Gastrocnemius medialis (tissue), 4 donors: ENCODE measurements around the gene SULT4A1. TPM values are rescaled to one million over a fixed set of nuclear protein-coding genes. Genes with fewer than 3 reads are reported as not detected.

Experiments used
- ATAC-seq, 2 donors: fragments of 150-250 bp; one replicate each; pipeline ENCODE4 v1.9.1; 2016
- DNase-seq, 2 donors: peaks; one replicate each; pipeline ENCODE4 v3.0.0-alpha.2; 2019
- H3K27ac ChIP-seq, 4 donors: fragments of 200-600 bp; sonication (generic); 1 replicate in 1 of 4; 2 replicates in 3 of 4; pipeline ENCODE4 v1.5.1; 2016 to 2018; ENCODE audit warnings: mild to moderate bottlenecking in 2 of 4, moderate library complexity in 1 of 4
- H3K27me3 ChIP-seq, 3 donors: fragments of 200-600 bp; sonication (generic) in 2 of 3; 1 replicate in 1 of 3; 2 replicates in 2 of 3; pipeline versions ENCODE4 v1.5.1 to v1.6.0; 2016 to 2019; ENCODE audit warnings: mild to moderate bottlenecking in 1 of 3, moderate library complexity in 1 of 3
- H3K36me3 ChIP-seq, 2 donors: fragments of 200-600 bp; sonication (generic) in 1 of 2; one replicate each; pipeline ENCODE4 v1.5.1; 2017 to 2018
- H3K4me1 ChIP-seq, 2 donors: fragments of 200-600 bp; sonication (generic) in 1 of 2; one replicate each; pipeline ENCODE4 v1.5.1; 2016 to 2017; ENCODE audit warnings: mild to moderate bottlenecking in 2 of 2
- H3K4me3 ChIP-seq, 4 donors: fragments of 200-600 bp; sonication (generic) in 3 of 4; 1 replicate in 1 of 4; 2 replicates in 3 of 4; pipeline ENCODE4 v1.5.1; 2016 to 2019; ENCODE audit warnings: mild to moderate bottlenecking in 2 of 4
- H3K9me3 ChIP-seq, 3 donors: fragments of 200-600 bp; sonication (generic) in 2 of 3; 1 replicate in 1 of 3; 2 replicates in 2 of 3; pipeline ENCODE4 v1.5.1; 2016 to 2019
- CTCF ChIP-seq, 5 experiments: fragments of 450-650 bp in 3 of 5; fragments of 200-600 bp in 2 of 5; sonication (generic) in 2 of 5; IDR thresholded peaks in 4 of 5; conservative IDR thresholded peaks in 1 of 5; 1 replicate in 4 of 5; 2 replicates in 1 of 5; pipeline ENCODE4 v1.5.1; 2016 to 2019; ENCODE audit warnings: antibody characterized with exemption in 5 of 5, mild to moderate bottlenecking in 3 of 5, moderate library complexity in 3 of 5
- POLR2A ChIP-seq, 2 donors: fragments of 450-650 bp; IDR thresholded peaks; one replicate each; pipeline ENCODE4 v1.6.1; 2017; ENCODE audit warnings: antibody characterized with exemption in 2 of 2, mild to moderate bottlenecking in 2 of 2, moderate library complexity in 2 of 2
- in situ Hi-C, 4 donors: fragments of 200-750 bp; cut with MboI; loops; one replicate each; pipeline versions ENCODE4 v1.15.0 to v1.8.0; 2017; ENCODE audit warnings: low sequenced_read_pairs in 4 of 4
- intact Hi-C: fragments of 100-400 bp; cut with DNase I; formaldehyde crosslinking; loops from one replicate; pipeline ENCODE4 v1.15.1; 2023; ENCODE audit warnings: low total_unique reads
- total RNA-seq, 4 donors: library from RNA; depleted of rRNA; stranded (reverse); fragments of >200 nt; gene quantifications; one replicate each; pipeline versions ENCODE4 v1.1.0 to v1.2.3, GENCODE V29; 2016

SULT4A1 gene
- total RNA-seq, 4 donors from 2014 or later, result not detected

GRCh38 chr22:43795320-43795719 is 67.0 kb downstream of the SULT4A1 start:
- Histone ChIP-seq H3K27ac (no peak overlapping the region), H3K27me3 (no peaks in the 10 kb centered on the region), H3K36me3 (no peaks in the 10 kb centered on the region), H3K4me3 (no peak overlapping the region), H3K9me3 (no peaks in the 10 kb centered on the region), H3K4me1 (no peaks in the 10 kb centered on the region)
- in situ Hi-C loops (no loop called here), intact Hi-C loops (no loop called here)
- ATAC-seq (no peak), DNase-seq (no peak)
- TF ChIP-seq CTCF (IDR thresholded peaks at IDR 0.05 in 4 of 5, conservative IDR thresholded peaks at IDR 0.05 in 1 of 5) (no peak), POLR2A (IDR thresholded peaks at IDR 0.05) (no peak)

- H3K27me3 ChIP-seq, result no peaks in the 10 kb centered on the region
- H3K9me3 ChIP-seq, result no peaks in the 10 kb centered on the region
- H3K4me3 ChIP-seq, result no peak overlapping the region
- H3K36me3 ChIP-seq, result no peaks in the 10 kb centered on the region
- ATAC-seq (no peak), DNase-seq (no peak)
- intact Hi-C loops, result no loop called here
- in situ Hi-C loops, result no loop called here
- no peaks in the 10 kb centered on the region for H3K4me1 ChIP-seq
- H3K27ac ChIP-seq, result no peak overlapping the region
- TF ChIP-seq POLR2A (IDR thresholded peaks at IDR 0.05), result no peak
- no peak for TF ChIP-seq CTCF (IDR thresholded peaks at IDR 0.05 in 4 of 5, conservative IDR thresholded peaks at IDR 0.05 in 1 of 5)
Measured at GRCh38 chr22:43792905-43793304, 69.4 kb downstream of the SULT4A1 start.

GRCh38 chr22:43789452-43789851 is 72.9 kb downstream of the SULT4A1 start:
- Histone ChIP-seq H3K27me3 (no peaks in the 10 kb centered on the region), H3K4me1 (no peaks in the 10 kb centered on the region), H3K36me3 (no peaks in the 10 kb centered on the region), H3K9me3 (no peaks in the 10 kb centered on the region), H3K4me3 (no peak overlapping the region), H3K27ac (no peak overlapping the region)
- ATAC-seq, result no peak
- DNase-seq, result no peak
- no peak for TF ChIP-seq CTCF (IDR thresholded peaks at IDR 0.05 in 4 of 5, conservative IDR thresholded peaks at IDR 0.05 in 1 of 5)
- no peak for TF ChIP-seq POLR2A (IDR thresholded peaks at IDR 0.05)
- in situ Hi-C loops, result no loop called here
- intact Hi-C loops, result no loop called here

GRCh38 chr22:43783777-43784176 is 78.5 kb downstream of the SULT4A1 start:
- ATAC-seq (no peak), DNase-seq (no peak)
- H3K9me3 ChIP-seq, result no peaks in the 10 kb centered on the region
- intact Hi-C loops, result no loop called here
- in situ Hi-C loops, result no loop called here
- H3K4me1 ChIP-seq, result no peaks in the 10 kb centered on the region
- no peak overlapping the region for H3K27ac ChIP-seq
- H3K4me3 ChIP-seq, result no peak overlapping the region
- no peaks in the 10 kb centered on the region for H3K27me3 ChIP-seq
- TF ChIP-seq CTCF (IDR thresholded peaks at IDR 0.05 in 4 of 5, conservative IDR thresholded peaks at IDR 0.05 in 1 of 5) (no peak), POLR2A (IDR thresholded peaks at IDR 0.05) (no peak)
- H3K36me3 ChIP-seq, result no peaks in the 10 kb centered on the region

GRCh38 chr22:43782448-43782847 is 79.9 kb downstream of the SULT4A1 start:
- H3K4me3 ChIP-seq, result no peak overlapping the region
- no peaks in the 10 kb centered on the region for H3K36me3 ChIP-seq
- no peaks in the 10 kb centered on the region for H3K9me3 ChIP-seq
- TF ChIP-seq CTCF (IDR thresholded peaks at IDR 0.05 in 4 of 5, conservative IDR thresholded peaks at IDR 0.05 in 1 of 5), result no peak
- no peak for TF ChIP-seq POLR2A (IDR thresholded peaks at IDR 0.05)
- intact Hi-C loops, result no loop called here
- H3K4me1 ChIP-seq, result no peaks in the 10 kb centered on the region
- in situ Hi-C loops, result no loop called here
- H3K27ac ChIP-seq, result no peak overlapping the region
- ATAC-seq (no peak), DNase-seq (no peak)
- no peaks in the 10 kb centered on the region for H3K27me3 ChIP-seq
